ENCODE data around the gene CFAP70.

- TF ChIP-seq CTCF (conservative IDR thresholded peaks at IDR 0.05; ENCODE audit: low read depth, low read length): no peak
- TF ChIP-seq EZH2 (IDR thresholded peaks at IDR 0.05; ENCODE audit: borderline replicate concordance, low read depth, low read length, poor library complexity, severe bottlenecking): no peak
Measured at GRCh38 chr10:73339436-73339835, 19.2 kb downstream of the CFAP70 start.
